Stimulated activated CD8-positive, alpha-beta memory T cell treated with anti-CD3 and anti-CD28 coated beads, Interleukin-7, amount 100 ng/mL, for 24 hours (primary cell): ENCODE data around the gene TUBGCP6.

Experiments
- DNase-seq: peaks from one replicate; pipeline ENCODE4 v3.0.0-alpha.2; 2020; ENCODE audit warnings: low read depth

The TUBGCP6 gene

GRCh38 chr22:50226063-50226874 is 18.6 kb downstream of the TUBGCP6 start:
- DNase-seq = no peak

- DNase-seq = no peak
Measured at GRCh38 chr22:50225200-50225969, 19.4 kb downstream of the TUBGCP6 start.

GRCh38 chr22:50224071-50224470 is 20.8 kb downstream of the TUBGCP6 start:
- no peak for DNase-seq

- no peak for DNase-seq
Measured at GRCh38 chr22:50222508-50222907, 22.3 kb downstream of the TUBGCP6 start.

DNA sequence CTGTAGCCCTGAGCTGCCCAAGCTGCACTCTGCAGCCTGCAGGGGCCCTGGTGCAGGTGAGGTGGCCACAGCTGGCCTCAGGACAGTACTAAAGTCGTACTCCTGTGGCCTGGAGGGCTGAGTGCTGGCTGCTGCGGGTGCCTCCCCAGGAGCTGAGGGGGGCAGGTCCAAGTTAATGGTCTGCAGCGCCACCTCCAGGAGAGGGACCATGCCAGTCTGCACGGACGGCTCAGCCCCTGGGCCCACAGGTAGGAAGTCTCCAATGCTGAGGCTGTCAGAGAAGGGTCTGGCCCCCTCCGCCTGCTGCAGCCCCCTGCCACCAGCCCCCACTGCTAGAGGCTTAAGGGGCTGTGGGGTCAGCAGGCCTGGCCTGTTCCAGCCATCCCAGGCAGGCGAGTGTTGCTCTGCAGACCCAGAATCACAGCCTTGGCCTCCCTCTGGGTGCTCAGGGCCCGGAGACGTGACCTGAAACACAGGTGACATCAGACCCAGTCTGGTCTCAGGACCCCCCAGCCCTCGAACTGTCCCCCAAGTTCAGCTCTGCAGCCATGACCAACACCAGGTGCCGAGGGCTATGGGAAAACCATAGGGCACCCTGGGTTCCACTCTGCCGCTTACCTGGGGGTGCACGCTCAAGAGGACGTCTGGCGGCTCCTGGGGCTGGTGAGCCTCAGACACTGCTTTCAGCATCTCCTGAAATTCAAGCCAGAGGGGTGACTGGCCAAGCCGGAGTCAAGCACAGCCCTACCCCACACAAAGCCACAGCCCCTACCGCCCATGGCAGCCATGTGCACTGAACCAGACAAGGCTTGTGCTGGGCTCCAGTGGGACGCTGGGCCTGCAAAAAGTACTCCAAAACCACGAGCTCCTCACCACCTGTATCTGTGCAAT is 23.2 kb downstream of the TUBGCP6 start:
- DNase-seq = no peak

DNA sequence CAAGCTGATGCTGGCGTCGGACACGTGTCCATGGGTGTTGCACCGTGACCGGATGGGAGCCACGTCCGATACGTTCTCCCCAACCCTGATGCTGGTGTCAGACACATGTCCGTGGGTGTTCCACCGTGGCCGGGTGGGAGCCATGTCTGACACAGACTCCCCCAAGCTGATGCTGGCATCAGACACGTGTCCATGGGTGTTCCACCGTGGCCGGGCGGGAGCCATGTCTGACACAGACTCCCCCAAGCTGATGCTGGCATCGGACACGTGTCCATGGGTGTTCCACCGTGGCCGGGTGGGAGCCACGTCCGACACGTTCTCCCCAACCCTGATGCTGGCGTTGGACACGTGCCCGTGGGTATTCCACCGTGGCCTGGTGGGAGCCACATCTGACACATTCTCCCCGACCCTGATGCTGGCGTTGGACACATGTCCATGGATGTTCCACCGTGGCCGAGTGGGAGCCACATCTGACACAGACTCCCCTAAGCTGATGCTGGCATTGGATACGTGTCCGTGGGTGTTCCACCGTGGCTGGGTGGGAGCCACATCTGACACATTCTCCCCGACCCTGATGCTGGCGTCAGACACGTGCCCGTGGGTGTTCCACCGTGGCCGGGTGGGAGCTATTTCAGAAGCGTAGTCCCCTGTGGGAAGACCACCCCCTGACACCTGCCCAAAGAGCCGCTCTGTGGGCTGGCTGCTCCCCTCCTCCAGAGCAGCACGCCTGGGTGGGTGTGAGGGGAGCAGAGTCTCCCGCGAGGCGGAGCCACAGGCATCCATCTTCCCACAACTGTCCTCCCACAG is 24.0 kb downstream of the TUBGCP6 start:
- DNase-seq = no peak

- DNase-seq = no peak
Measured at GRCh38 chr22:50219800-50220602, 24.8 kb downstream of the TUBGCP6 start.

GRCh38 chr22:50218996-50219727 is 25.7 kb downstream of the TUBGCP6 start:
- DNase-seq = no peak

DNA sequence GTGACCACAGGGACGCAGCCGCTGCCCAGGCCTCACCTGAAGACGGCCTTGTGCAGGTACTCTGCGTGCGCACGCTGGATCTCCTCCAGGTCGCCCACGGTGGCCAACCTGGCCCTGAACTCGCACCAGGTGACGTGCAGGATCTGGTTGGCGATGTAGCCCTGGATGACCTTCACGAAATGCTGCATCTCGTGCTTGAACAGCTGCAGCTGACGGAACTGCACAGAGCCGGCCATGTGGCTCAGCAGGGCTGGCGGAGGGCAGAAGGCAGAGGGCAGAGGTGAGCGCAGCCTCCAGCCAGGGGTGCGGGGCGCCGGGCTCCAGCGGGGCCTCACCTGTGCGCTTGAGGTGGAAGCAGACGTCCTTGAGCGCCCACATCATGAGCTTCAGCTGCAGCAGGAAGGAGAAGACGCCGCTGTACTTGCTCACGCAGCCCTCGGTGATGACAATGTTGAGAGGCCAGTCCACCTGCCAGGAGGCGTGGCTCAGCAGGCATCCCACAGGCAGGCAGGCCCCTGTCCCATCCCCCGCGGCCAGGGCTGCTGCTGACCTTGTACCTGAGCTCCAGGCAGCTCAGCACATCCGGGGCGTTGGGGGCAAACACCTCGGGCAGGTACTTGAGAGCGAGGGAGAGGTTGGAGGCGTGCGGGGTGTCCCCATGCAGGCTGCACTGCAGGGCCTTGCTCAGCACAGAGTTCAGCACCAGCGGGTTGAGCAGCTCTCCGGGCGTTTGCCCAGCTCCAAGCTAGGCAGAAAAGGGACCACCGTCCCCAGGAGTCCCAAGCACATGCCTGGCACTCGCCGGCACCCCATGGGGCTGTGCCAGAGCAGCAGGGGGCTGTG is 26.4 kb downstream of the TUBGCP6 start:
- DNase-seq = no peak

DNA sequence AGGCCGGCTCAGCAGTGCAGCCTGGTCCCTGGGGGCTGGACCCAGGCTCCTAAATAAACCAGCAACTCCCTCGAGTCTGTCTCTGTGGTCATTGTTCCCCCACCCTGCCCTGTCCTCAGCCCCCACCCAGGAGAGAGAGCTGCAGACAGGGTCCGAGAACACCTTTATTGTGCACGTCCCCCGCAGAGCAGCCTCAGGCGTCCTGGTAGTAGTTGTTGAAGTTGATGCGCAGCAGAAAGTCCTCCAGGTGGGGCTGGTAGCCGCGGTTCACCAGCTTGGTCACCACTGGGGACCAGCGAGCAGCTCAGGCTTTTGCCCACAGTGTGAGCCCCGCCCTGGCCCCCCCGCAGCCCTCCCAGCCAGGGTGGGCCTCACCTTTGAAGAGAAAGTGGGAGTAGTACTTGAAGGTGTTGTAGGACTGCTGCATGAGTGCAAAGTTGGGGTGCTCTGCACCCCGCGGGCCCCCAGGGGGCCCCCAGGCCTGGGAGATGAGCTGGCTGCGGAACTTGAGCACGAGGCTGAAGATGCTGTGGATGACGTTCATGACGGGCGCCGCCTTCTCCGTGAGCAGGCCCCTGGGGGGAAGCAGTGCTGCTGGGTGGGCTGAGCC is 27.2 kb downstream of the TUBGCP6 start:
- no peak for DNase-seq

DNA sequence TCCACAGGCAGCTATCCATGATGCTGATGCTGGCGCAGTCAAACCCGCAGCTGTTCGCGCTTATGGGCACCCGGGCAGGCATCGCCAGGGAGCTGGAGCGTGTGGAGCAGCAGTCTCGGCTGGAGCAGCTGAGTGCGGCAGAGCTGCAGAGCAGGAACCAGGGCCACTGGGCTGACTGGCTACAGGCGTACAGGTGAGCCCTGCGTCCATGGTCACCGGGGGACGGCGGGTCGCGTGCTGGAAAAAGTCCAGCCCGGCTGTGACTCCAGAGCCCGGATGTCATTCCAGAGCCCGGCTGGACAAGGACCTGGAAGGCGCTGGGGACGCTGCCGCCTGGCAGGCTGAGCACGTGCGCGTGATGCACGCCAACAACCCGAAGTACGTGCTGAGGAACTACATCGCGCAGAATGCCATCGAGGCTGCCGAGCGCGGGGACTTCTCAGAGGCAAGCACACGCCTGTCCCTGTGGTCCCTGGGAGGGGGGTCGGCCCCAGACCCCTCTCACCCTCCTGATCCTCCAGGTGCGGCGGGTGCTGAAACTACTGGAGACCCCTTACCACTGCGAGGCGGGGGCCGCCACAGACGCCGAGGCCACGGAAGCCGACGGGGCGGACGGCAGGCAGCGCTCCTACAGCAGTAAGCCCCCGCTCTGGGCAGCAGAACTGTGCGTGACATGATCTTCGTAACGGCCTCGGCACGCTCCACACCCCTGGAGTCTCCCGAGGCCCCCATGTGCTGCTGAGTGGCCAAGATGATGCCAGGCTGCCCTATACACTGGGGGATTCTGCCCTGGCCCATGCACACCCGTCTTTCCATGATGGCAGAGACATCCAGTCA is 27.9 kb downstream of the TUBGCP6 start:
- DNase-seq = no peak

DNA sequence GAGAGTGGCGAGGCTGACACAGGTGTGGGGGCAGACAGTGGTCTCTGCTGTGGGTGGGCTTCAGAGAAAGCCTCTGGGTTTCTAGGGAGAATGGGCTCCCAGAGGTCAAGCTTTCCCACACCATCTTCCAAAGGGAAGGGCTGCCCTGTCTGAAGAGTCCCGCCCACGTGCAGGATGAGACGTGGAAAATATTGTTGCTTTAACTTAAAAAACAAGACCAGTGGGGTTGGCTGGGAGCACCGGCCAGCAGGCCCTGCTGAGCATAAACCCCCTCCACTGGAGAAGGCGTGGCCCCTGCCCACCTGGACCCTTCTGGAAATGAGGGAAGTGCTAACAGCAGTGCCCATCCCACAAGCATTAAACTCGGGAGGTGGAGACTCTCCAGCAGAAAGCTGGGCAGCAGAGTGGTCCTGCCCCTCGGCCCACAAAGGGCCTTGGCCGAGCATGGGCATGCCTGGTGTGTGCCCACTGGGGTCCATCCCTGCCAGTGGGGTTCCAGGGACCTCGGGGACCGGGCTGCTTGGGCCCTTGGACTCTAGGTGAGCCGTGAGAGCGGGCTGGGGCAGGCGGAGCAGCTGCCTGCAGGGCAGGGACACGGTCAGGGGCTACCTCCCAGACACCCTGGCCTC is 28.7 kb downstream of the TUBGCP6 start:
- no peak for DNase-seq

GRCh38 chr22:50215297-50216054 is 29.3 kb downstream of the TUBGCP6 start:
- DNase-seq = no peak

GRCh38 chr22:50213263-50213662 is 31.6 kb downstream of the TUBGCP6 start:
- no peak for DNase-seq

DNA sequence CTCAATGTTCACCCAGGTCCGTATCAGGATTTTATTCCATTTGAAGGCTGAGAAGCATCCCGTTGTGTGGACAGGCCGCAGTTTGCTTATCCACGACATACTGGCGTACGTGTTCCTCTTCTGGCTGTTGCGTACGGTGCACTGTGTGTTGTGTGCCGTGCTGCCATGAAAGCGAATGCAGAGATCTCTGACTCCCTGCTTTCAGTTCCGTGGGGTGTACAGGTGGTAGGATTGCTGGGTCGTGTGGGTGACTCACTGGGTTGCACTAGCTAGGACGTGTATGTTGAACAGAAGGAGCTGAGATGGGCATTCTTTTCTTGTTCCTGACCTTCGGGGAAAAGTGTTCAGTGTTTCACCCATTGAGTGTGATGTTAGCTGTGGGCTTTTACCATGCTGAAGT is 33.7 kb downstream of the TUBGCP6 start:
- no peak for DNase-seq

- no peak for DNase-seq
Measured at GRCh38 chr22:50210378-50211139, 34.3 kb downstream of the TUBGCP6 start.
